Measurements from ENCODE around the gene CAVIN3. TPM values are rescaled to one million over a fixed set of nuclear protein-coding genes. Genes with fewer than 3 reads are reported as not detected.
A peak's percentile ranks its signal among the peaks of the same experiment; 100 is the strongest.

The CAVIN3 gene
- total RNA-seq, 4 donors from 2014 or later = 12.9 to 53.6 (median 34.1) TPM

GRCh38 chr11:6273188-6273587 lies 47.1 kb downstream of the CAVIN3 start:
- Histone ChIP-seq H3K36me3 (no peaks in the 10 kb centered on the region), H3K27ac (no peak overlapping the region), H3K9me3 (peaks cover 0 to 4% (median 0%) of the 10 kb centered on the region in 3 donors), H3K4me3 (no peak overlapping the region), H3K4me1 (peaks cover 18 to 20% of the 10 kb centered on the region in 2 donors), H3K27me3 (no peaks in the 10 kb centered on the region)
- ATAC-seq (peak; percentile 77 to 81), DNase-seq (no peak)
- intact Hi-C loops (cut with DNase I; ENCODE audit: low total_unique reads) = no loop called here
- TF ChIP-seq POLR2A (IDR thresholded peaks at IDR 0.05) = no peak
- TF ChIP-seq, protein P1, sequence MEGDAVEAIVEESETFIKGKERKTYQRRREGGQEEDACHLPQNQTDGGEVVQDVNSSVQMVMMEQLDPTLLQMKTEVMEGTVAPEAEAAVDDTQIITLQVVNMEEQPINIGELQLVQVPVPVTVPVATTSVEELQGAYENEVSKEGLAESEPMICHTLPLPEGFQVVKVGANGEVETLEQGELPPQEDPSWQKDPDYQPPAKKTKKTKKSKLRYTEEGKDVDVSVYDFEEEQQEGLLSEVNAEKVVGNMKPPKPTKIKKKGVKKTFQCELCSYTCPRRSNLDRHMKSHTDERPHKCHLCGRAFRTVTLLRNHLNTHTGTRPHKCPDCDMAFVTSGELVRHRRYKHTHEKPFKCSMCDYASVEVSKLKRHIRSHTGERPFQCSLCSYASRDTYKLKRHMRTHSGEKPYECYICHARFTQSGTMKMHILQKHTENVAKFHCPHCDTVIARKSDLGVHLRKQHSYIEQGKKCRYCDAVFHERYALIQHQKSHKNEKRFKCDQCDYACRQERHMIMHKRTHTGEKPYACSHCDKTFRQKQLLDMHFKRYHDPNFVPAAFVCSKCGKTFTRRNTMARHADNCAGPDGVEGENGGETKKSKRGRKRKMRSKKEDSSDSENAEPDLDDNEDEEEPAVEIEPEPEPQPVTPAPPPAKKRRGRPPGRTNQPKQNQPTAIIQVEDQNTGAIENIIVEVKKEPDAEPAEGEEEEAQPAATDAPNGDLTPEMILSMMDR (IDR thresholded peaks at IDR 0.05 in 4 of 5, conservative IDR thresholded peaks at IDR 0.05 in 1 of 5) = no peak
- in situ Hi-C loops (cut with MboI; ENCODE audit: low sequenced_read_pairs in 4 of 4) = no loop called here

- H3K4me1 ChIP-seq = peaks cover 18 to 20% of the 10 kb centered on the region in 2 donors
- ATAC-seq (peak; percentile 93), DNase-seq (peak in 1 of 2 donors; percentile 24)
- intact Hi-C loops (cut with DNase I; ENCODE audit: low total_unique reads) = no loop called here
- peaks cover 0 to 1% (median 0%) of the 10 kb centered on the region in 3 donors for H3K9me3 ChIP-seq
- H3K36me3 ChIP-seq = no peaks in the 10 kb centered on the region
- in situ Hi-C loops (cut with MboI; ENCODE audit: low sequenced_read_pairs in 4 of 4) = no loop called here
- peak overlapping the region in 1 of 4 donors; percentile 30 for H3K27ac ChIP-seq
- TF ChIP-seq POLR2A (IDR thresholded peaks at IDR 0.05) = no peak
- TF ChIP-seq, protein P1 (IDR thresholded peaks at IDR 0.05 in 4 of 5, conservative IDR thresholded peaks at IDR 0.05 in 1 of 5) = no peak
- H3K4me3 ChIP-seq = no peak overlapping the region
- H3K27me3 ChIP-seq = no peaks in the 10 kb centered on the region
Observed at GRCh38 chr11:6271598-6271997, 48.7 kb downstream of the CAVIN3 start.

- intact Hi-C loops (cut with DNase I; ENCODE audit: low total_unique reads) = no loop called here
- Histone ChIP-seq H3K4me1 (peaks cover 18 to 20% of the 10 kb centered on the region in 2 donors), H3K27me3 (no peaks in the 10 kb centered on the region), H3K4me3 (no peak overlapping the region), H3K27ac (no peak overlapping the region), H3K9me3 (no peaks in the 10 kb centered on the region), H3K36me3 (no peaks in the 10 kb centered on the region)
- TF ChIP-seq, protein P1 (IDR thresholded peaks at IDR 0.05 in 4 of 5, conservative IDR thresholded peaks at IDR 0.05 in 1 of 5) = no peak
- TF ChIP-seq POLR2A (IDR thresholded peaks at IDR 0.05) = no peak
- no peak for DNase-seq
- no peak for ATAC-seq
- in situ Hi-C loops (cut with MboI; ENCODE audit: low sequenced_read_pairs in 4 of 4) = no loop called here
Observed at GRCh38 chr11:6270584-6271246, 49.6 kb downstream of the CAVIN3 start.

GRCh38 chr11:6269994-6270393 lies 50.3 kb downstream of the CAVIN3 start:
- Histone ChIP-seq H3K4me1 (peaks cover 18 to 20% of the 10 kb centered on the region in 2 donors), H3K4me3 (no peak overlapping the region), H3K27me3 (no peaks in the 10 kb centered on the region), H3K36me3 (no peaks in the 10 kb centered on the region), H3K9me3 (no peaks in the 10 kb centered on the region), H3K27ac (no peak overlapping the region)
- no peak for TF ChIP-seq POLR2A (IDR thresholded peaks at IDR 0.05)
- TF ChIP-seq, protein P1 (IDR thresholded peaks at IDR 0.05 in 4 of 5, conservative IDR thresholded peaks at IDR 0.05 in 1 of 5) = no peak
- no peak for DNase-seq
- intact Hi-C loops (cut with DNase I; ENCODE audit: low total_unique reads) = no loop called here
- in situ Hi-C loops (cut with MboI; ENCODE audit: low sequenced_read_pairs in 4 of 4) = no loop called here
- ATAC-seq = no peak

Other genes with a start within 250 kb of the CAVIN3 start
- not detected for gene OR56B4, start 212.8 kb downstream of the CAVIN3 start, total RNA-seq
- not detected for gene OR52B2, start 150.2 kb downstream of the CAVIN3 start, total RNA-seq
- gene OR52W1, start 121.3 kb downstream of the CAVIN3 start, total RNA-seq = not detected
- not detected for gene C11orf42, start 114.9 kb downstream of the CAVIN3 start, total RNA-seq
- gene FHIP1B, start 85.9 kb downstream of the CAVIN3 start, total RNA-seq = 10 to 100 TPM; 23.9 to 41.7 (median 33.9) TPM
- gene CNGA4, start 81.4 kb downstream of the CAVIN3 start, total RNA-seq = not detected
- gene CCKBR, start 60.7 kb downstream of the CAVIN3 start, total RNA-seq = not detected
- gene SMPD1, start 70.0 kb upstream of the CAVIN3 start, total RNA-seq = 10 to 100 TPM; 19.2 to 56.1 (median 42.4) TPM
- gene APBB1, start 98.6 kb upstream of the CAVIN3 start, total RNA-seq = 10 to 100 TPM; 18.5 to 49.2 (median 46.2) TPM
- gene HPX, start 120.5 kb upstream of the CAVIN3 start, total RNA-seq = 10 to 100 TPM in 1 of 4 donors, 1 to 10 TPM in 1, not detected in 2; 8.7 to 17.6 TPM
- 10 to 100 TPM; 15.3 to 20.0 (median 16.5) TPM for gene TRIM3, start 153.4 kb upstream of the CAVIN3 start, total RNA-seq
- 10 to 100 TPM; 20.1 to 27.8 (median 24.4) TPM for gene ARFIP2, start 160.8 kb upstream of the CAVIN3 start, total RNA-seq
- 10 to 100 TPM; 10.0 to 14.5 (median 12.4) TPM for gene TIMM10B, start 161.0 kb upstream of the CAVIN3 start, total RNA-seq
- gene DNHD1, start 176.8 kb upstream of the CAVIN3 start, total RNA-seq = 10 to 100 TPM in 1 of 4 donors, 1 to 10 TPM in 3; 3.4 to 10.5 (median 4.3) TPM